ENCODE data around the gene NABP2.

DNA sequence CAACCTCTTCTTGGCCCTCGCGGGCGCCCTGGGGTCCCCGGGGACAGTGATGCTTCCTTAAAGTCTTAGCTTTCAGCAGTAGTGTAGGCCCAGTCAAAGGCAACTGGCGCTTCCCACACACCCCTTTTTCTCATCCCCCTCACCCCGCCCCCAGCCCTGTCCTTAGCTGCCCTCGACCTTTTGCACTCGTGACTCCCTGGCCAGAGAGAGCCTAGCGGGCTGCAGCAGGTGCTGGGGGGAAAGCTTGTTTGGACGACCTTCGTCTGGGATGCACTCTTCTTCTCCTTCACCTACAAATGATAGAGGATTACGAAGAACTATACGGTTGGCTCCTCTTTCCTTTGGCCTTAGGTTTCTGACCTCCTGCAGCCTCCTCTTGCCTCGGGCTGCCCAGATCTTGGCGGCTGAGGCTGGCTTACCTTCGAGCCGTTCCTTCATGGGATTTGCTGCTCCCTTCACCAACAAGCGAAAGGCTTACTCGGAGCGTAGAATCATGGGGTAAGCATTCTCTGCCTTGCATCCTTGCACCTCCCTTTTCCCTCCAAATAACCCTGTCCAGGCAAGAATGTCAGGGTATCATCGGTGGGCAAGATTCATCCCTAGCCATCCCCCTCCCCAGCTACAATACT lies 43.4 kb downstream of the NABP2 start:
- TF ChIP-seq, protein P1, sequence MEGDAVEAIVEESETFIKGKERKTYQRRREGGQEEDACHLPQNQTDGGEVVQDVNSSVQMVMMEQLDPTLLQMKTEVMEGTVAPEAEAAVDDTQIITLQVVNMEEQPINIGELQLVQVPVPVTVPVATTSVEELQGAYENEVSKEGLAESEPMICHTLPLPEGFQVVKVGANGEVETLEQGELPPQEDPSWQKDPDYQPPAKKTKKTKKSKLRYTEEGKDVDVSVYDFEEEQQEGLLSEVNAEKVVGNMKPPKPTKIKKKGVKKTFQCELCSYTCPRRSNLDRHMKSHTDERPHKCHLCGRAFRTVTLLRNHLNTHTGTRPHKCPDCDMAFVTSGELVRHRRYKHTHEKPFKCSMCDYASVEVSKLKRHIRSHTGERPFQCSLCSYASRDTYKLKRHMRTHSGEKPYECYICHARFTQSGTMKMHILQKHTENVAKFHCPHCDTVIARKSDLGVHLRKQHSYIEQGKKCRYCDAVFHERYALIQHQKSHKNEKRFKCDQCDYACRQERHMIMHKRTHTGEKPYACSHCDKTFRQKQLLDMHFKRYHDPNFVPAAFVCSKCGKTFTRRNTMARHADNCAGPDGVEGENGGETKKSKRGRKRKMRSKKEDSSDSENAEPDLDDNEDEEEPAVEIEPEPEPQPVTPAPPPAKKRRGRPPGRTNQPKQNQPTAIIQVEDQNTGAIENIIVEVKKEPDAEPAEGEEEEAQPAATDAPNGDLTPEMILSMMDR (IDR thresholded peaks at IDR 0.05; ENCODE audit: insufficient read depth, low read length, poor library complexity, severe bottlenecking): no peak
- no peak for TF ChIP-seq EZH2phosphoT487 (conservative IDR thresholded peaks at IDR 0.05; ENCODE audit: low read length)
